Measurements from ENCODE around the gene SLC2A13. TPM values are rescaled to one million over a fixed set of nuclear protein-coding genes. Genes with fewer than 3 reads are reported as not detected.

Gene SLC2A13
- total RNA-seq, 4 donors from 2014 or later = 18.4 to 32.0 (median 25.3) TPM

GRCh38 chr12:40056373-40056772 is 49.5 kb downstream of the SLC2A13 start:
- TF ChIP-seq CTCF (IDR thresholded peaks at IDR 0.05; ENCODE audit: low read depth) = no peak

- TF ChIP-seq CTCF (IDR thresholded peaks at IDR 0.05; ENCODE audit: low read depth) = no peak
These were observed 50.1 kb downstream of the SLC2A13 start for GRCh38 chr12:40055776-40056175.

- TF ChIP-seq CTCF (IDR thresholded peaks at IDR 0.05; ENCODE audit: low read depth) = no peak
These were observed 50.7 kb downstream of the SLC2A13 start for GRCh38 chr12:40055228-40055579.

GRCh38 chr12:40054555-40055227 is 51.2 kb downstream of the SLC2A13 start:
- TF ChIP-seq CTCF (IDR thresholded peaks at IDR 0.05; ENCODE audit: low read depth) = no peak

- no peak for TF ChIP-seq CTCF (IDR thresholded peaks at IDR 0.05; ENCODE audit: low read depth)
These were observed 56.6 kb downstream of the SLC2A13 start for GRCh38 chr12:40049268-40049667.

GRCh38 chr12:40045656-40046055 is 60.2 kb downstream of the SLC2A13 start:
- no peak for TF ChIP-seq CTCF (IDR thresholded peaks at IDR 0.05; ENCODE audit: low read depth)

GRCh38 chr12:40044396-40044795 is 61.5 kb downstream of the SLC2A13 start:
- TF ChIP-seq CTCF (IDR thresholded peaks at IDR 0.05; ENCODE audit: low read depth) = no peak
